GM12875 (cell line): ENCODE data around the gene RPL21.

Experiments
- H3K4me3 ChIP-seq: one replicate; pipeline ENCODE4 v1.5.1; 2011; ENCODE audit warnings: low read depth, low read length, control low read depth
- CTCF ChIP-seq: IDR thresholded peaks from 2 replicates; pipeline ENCODE4 v1.5.1; 2011; ENCODE audit warnings: low read depth, mild to moderate bottlenecking, control low read depth, inconsistent platforms, low read length, moderate library complexity, borderline replicate concordance; ENCODE audit not compliant: insufficient read depth

RPL21 gene

DNA sequence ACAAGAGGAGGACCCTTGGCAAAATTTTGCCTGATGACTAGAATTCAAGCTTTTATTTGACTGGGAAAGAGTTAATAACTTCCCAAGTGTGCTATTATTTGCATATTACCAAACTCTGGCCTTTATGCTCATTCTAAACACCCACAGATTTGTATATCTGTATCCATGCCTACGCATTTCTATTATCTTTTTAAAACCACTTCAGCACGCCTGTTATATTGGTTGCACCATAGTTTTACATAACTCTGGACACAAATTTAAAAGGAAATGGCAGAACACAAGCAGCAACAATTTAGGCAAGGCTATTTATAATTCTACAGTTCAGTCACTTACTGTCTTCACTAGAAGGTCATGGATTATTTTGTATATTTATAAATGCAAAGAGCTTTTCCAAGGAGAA lies 15.6 kb downstream of the RPL21 start:
- no peak for TF ChIP-seq CTCF
- no peak overlapping the region for H3K4me3 ChIP-seq

DNA sequence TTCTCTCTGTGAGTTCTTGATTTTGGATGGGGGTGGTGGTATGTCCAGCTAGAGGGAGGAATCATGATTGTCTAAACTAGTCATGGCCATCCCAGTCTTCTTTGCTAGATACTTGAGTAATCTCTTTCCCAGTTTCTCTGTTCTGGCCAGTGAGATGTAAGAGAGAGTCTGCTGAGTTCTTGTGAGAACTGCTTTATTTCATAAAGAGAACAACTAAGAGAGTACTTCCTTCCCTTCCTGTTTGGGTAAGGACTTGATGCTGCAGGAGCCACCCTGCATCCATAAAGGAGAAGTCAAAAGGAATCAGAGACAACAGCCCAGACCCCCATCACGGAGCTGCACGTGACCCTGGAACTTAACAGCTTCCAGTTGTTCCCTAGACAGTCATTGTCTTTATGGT lies 16.2 kb downstream of the RPL21 start:
- no peak for TF ChIP-seq CTCF

DNA sequence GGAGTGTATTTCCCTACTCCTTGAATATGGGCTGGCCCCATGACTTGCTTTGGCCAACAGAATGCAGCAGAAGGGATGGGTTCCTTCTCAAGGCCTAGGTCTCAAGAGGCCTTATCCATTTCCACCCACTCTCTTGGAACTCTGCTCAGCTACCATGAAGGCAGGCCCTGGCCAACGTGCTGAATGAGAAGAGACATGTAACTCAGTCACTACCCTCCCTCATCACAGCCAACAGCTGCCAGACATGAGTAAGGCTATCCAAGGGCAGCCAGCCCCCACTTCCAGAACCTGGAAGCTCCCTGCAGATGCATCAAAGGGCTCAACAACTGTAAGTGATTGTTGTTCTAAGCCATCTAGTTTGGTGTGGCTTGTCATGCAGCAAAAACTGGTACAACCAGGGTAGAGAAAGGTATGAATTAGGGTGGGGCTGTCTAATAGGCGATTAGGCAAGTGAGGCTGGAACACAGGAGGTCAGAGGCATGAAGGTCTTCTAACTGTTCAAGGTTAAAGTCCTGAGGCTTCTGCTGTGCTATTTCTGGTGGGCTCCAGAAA lies 17.8 kb downstream of the RPL21 start:
- no peak overlapping the region for H3K4me3 ChIP-seq
- no peak for TF ChIP-seq CTCF

More for the DNA sequence above, 16.2 kb downstream of the RPL21 start:
- no peak overlapping the region for H3K4me3 ChIP-seq

GRCh38 chr13:27270594-27271520 lies 19.5 kb downstream of the RPL21 start, which contains the start of gene RASL11A:
Gene RASL11A (plus strand): TSS chr13:27270830. CDS start chr13:27270945, 115 bp downstream.
- peak within 1 kb of the TSS; percentile 77 for H3K4me3 ChIP-seq
- TF ChIP-seq CTCF: peak; percentile 95

DNA sequence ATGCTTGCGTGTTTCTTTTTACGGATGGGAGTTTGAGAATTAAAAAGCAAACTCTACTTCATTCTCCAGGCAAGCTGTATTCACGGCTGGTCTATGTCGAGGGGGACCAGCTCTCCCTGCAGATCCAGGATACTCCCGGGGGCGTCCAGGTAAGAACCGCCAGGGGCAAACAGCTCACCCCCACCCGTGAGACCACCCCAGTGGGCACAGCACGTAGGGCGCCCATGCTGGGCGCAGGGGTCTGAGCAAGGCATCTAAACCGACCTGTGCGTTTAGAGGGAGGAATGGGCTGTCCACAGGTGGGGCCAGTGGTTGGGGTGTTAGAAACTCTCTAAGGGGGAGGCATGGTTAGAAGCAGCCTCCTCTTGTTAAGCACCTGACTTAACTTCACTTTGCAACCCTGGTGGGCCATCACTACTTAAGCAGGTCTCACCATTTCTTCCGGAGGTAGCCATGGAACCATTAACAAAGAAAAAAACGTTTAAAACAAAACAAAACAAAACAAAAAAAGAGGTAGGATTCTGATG lies 20.3 kb downstream of the RPL21 start:
- no peak overlapping the region for H3K4me3 ChIP-seq
- no peak for TF ChIP-seq CTCF

DNA sequence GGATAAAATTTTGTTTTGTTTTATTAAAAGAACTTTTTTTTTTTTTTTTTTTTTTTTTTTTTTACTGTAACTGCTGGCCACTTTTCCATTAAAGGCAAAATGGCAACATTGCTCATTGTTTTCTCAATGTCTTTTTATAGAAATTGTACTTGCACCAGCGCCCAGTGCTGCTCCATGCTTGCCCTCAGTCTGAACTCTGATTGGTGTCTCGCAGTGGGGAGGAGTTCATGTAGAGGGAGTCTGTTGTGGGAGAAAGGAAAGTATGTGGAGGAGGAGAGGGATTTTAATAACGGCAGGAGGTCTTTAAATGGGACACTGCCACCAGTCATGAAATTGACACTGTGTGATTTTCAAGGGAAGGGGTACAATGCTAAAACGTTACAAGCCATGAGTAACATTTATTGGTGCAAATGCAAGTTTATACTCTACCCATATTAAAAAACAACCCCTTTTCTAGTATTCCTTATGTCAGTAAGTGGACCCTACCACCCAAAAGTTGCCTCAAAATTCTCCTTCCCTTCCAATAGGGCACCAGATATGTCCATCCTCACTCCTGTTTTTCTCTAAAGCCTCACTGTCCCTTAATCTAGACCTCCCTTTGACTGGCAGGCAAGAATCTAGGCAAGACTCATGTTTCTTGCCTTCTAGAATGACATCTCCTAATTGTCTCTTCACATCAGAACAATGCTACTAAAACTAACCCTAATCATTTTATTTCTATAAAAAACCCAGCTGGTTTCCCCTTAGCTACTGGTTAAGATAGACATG lies 22.5 kb downstream of the RPL21 start:
- no peak for TF ChIP-seq CTCF
- no peak overlapping the region for H3K4me3 ChIP-seq
